DMS114 treated with DMSO at 0.1 percent for 48 hours (cell line): ENCODE data around the gene PDGFRB.

ENCODE experiments used
- DNase-seq: peaks from one replicate; lab custom pipeline; 2025; ENCODE audit not compliant: unreplicated experiment; lab: John Stamatoyannopoulos, UW

PDGFRB gene

GRCh38 chr5:150155258-150156026, at the start of gene PDGFRB:
TSS of gene PDGFRB (minus strand) at chr5:150155845. CDS start at chr5:150137047, 18,798 bp downstream.
- DNase-seq = peak; percentile 41

DNA sequence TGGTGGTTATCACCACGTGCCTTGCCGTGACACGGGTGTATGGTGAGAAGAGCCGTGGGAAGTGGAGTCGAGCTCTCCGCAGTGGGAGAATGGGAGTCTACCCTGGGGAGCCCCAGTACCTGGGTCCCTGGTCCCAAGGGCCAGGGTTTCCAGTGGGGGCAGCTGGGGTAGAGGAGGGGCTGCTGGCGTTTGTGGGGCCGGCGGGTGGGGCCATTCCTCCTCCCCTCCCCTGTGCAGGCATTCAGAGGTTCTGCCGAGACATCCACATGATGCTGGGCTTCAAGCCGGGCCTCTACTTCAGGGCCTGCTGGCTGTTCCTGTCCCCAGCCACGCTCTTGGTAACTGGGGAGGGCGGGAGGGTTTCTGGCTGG, 48.9 kb upstream of the PDGFRB start:
- no peak for DNase-seq

DNA sequence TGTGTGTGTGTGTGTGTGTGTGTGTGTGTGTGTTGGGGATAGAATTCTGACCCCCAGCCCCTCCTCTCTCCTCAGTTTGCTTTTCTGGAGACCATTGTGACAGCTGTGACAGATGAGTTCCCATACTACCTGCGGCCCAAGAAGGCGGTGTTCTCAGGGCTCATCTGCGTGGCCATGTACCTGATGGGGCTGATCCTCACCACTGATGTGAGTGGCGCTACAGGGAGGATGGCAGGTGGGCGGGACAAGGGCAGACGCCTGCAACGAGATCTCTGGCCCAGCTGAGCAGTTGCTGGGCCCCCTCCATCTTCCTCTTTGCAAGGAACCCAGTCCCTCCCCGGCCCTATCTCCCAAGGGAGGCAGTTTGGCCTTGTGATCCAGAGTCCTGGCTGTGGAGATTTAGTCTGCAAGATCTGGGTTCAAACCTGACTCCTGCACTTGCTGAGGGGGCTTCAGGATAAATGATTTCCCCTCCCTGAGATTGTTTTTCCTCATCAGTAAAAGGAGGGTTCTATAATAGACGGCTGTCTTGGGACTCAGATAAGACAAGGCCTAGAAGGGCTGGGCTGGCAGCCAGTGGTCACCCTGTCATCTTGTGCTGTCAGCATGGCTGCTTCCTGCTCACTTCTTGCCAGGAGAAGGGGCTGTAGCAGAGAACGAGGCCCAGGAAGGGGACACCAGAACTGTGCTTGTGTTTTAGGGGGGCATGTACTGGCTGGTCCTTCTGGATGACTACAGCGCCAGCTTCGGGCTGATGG, 48.4 kb upstream of the PDGFRB start:
- DNase-seq = no peak

DNA sequence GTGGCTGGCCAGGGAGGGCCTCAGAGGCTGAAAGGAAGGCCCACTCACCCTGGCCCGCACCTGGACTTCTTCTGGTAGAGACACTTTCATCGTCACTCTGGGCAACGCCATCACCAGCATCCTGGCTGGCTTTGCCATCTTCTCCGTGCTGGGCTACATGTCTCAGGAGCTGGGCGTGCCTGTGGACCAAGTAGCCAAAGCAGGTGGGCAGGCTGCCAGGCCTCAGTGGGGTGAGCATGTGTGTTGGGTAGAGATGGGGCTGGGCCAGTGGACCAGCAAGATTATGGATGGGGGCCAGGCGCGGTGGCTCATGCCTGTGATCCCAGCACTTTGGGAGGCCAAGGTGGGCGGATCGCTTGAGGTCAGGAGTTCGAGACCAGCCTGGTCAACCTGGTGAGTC, 46.9 kb upstream of the PDGFRB start:
- no peak for DNase-seq

- DNase-seq = no peak
These were observed 41.8 kb upstream of the PDGFRB start for GRCh38 chr5:150197476-150197875.

- DNase-seq = no peak
These were observed 41.3 kb upstream of the PDGFRB start for GRCh38 chr5:150196986-150197385.

- no peak for DNase-seq
These were observed 40.9 kb upstream of the PDGFRB start for GRCh38 chr5:150196514-150196913.

DNA sequence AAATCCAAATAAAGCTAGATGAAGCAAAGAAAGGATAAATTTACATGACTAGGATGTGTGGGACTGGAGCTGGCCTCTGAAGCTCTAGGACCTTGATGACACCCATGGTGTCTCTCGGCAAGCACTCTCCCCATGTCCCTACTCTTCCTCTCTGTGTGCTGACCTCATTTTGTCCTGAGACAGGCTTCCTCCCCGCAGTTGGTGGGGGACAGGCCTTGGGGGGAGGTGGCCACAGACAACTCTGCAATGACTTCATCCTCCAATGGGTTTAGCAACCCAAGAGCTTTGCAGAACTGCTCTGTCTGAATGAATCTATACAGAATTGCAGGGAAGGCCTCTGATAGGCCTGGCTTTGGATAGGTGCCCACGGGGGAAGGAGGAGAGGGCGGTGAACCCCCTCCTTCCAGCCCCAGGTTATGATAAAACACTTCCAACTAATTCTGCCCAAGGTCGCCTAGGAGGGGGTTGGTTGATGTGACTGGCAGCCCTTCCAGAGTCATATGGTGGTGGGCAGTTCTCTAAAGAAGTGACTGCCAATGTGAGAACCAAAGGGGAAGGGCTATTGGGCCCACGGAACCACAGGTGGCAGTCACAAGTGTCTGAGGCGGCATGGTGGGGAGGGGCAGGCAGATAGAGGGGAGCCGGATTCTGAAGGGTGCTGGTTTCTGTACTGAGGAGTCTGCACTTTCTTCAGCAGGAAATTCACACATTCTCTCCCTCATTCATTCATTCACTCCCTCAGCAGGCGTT, 40.3 kb upstream of the PDGFRB start:
- no peak for DNase-seq

- DNase-seq = no peak
These were observed 36.8 kb upstream of the PDGFRB start for GRCh38 chr5:150192462-150192861.

DNA sequence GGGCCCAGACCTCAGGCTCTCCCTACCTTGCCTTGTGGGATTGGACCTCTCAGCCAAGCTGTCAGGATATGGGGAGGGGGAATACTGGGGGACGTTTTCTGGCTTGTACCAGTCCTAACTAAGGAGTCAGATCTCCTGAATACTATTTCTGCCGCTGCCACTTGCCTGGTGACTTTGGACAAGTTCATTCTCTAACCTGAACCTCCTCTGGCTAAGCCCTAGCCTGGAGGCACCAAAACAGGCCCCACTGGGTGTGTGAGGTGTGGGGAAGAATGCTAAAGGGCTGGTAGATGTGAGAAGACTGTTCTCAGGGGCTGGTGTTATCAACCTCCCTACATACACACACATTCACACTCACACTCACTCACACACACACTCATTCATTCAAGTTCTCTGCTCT, 35.3 kb upstream of the PDGFRB start:
- DNase-seq = no peak

DNA sequence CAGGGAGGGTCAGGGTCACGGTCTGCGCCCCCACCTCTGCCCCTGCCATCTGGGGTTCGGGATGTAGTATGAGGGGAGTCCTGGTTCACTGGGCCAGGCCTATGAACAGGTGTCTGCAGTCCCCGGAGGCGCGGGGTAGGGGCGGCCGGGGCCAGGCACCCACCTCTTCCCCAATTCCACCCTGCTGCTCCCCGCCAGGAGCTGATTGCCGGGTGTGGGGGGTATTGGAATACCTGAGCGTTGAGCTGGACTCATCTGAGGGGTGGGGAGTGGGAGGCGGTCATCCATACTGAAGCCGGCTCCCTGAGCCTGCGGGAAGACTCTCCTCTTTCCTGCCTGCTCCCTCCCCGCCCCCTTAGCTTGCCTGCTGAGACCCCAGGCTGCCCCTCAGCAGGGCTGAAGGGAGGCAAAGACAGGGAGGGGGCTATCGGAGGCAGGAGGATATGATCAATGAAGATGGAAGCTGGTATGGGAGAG, 34.9 kb upstream of the PDGFRB start:
- no peak for DNase-seq

GRCh38 chr5:150189728-150190502, 34.3 kb upstream of the PDGFRB start, which contains the start of gene SLC6A7:
TSS of gene SLC6A7 (plus strand) at chr5:150190062. CDS start at chr5:150190328, 266 bp downstream.
- no peak for DNase-seq

- DNase-seq = no peak
These were observed 33.7 kb upstream of the PDGFRB start for GRCh38 chr5:150189326-150189725.

DNA sequence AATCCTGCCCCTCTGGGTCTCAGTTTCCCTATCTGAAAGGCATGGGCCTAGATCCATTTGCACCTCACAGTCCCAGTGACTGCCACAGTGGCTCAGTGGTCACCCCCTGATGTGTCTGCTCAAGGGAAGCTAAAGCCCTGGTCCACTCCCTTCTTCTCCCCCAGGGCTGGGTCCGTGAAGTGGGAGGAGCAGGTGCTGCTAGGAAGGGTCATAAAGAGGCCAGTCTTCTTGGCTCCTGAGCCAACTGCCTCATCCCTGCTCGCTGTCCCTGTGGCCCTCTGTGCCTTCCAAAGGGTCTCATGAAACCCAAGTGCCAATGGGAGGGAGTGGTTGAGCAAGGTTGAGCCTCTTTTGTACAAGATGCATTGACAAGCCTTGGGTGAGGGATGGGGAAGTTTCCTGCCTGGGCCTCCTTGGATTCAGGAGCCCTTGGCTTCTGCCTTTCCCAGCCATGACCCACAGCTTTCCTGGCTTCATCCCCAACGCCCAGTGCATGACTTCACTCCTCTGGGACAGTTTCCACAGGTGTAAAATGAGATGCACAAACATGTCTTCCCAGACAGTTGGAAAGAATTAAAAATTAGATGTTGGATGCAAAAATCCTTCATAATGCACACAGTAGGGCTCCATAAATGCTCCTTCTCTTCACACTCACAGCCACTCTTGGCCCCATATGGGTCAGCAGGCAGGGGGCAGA, 32.6 kb upstream of the PDGFRB start:
- no peak for DNase-seq

DNA sequence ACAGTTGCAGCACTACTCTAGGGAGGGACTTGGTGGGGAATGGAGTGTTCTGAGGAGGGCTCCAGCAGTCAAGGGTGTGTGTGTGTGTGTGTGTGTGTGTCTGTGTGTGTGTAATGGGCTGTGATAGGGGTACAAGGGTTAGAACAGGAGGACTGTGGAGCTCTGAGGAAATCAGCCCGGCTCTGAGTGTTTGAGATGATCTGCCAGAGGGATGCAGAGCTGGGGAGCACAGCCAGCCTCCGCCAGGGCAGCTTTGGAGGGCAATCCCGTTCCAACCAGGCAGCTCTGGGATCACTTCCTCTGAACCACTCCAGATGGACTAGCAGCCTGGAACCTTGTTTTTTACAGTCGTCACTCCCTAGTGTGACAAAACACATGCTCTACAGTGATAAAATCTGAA, 31.3 kb upstream of the PDGFRB start:
- no peak for DNase-seq

- DNase-seq = no peak
These were observed 30.5 kb upstream of the PDGFRB start for GRCh38 chr5:150186137-150186536.

GRCh38 chr5:150184990-150185912, 29.6 kb upstream of the PDGFRB start:
- no peak for DNase-seq

DNA sequence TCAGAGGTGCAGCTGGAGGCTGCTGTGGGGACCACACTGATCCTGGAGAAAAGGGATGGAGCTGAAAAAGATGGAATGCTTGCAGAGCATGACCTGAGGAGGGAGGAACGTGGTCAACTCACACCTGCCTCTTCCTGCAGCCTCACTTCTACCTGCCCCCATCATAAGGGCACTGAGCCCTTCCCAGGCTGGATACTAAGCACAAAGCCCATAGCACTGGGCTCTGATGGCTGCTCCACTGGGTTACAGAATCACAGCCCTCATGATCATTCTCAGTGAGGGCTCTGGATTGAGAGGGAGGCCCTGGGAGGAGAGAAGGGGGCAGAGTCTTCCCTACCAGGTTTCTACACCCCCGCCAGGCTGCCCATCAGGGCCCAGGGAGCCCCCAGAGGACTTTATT, 28.4 kb upstream of the PDGFRB start:
- no peak for DNase-seq

DNA sequence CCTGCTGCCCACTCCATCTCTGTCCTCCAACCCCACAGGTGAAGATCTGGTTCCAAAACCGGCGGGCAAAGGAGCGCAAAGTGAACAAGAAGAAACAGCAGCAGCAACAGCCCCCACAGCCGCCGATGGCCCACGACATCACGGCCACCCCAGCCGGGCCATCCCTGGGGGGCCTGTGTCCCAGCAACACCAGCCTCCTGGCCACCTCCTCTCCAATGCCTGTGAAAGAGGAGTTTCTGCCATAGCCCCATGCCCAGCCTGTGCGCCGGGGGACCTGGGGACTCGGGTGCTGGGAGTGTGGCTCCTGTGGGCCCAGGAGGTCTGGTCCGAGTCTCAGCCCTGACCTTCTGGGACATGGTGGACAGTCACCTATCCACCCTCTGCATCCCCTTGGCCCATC, 27.8 kb upstream of the PDGFRB start:
- no peak for DNase-seq
